GM21526 (cell line): ENCODE measurements around the gene SMTNL2.

ENCODE experiments used
- ATAC-seq: cut with Tn5 transposase; IDR thresholded peaks from one replicate; pipeline ENCODE4 v1.9.1; 2021; ENCODE audit warnings: moderate library complexity; ENCODE audit not compliant: unreplicated experiment, low FRiP score

SMTNL2 gene

GRCh38 chr17:4544951-4545216 lies 39.4 kb upstream of the SMTNL2 start:
- ATAC-seq, result no peak

- ATAC-seq, result no peak
Observed at GRCh38 chr17:4545217-4545951, 38.9 kb upstream of the SMTNL2 start.

- no peak for ATAC-seq
Observed at GRCh38 chr17:4547118-4547906, 37.0 kb upstream of the SMTNL2 start.

DNA sequence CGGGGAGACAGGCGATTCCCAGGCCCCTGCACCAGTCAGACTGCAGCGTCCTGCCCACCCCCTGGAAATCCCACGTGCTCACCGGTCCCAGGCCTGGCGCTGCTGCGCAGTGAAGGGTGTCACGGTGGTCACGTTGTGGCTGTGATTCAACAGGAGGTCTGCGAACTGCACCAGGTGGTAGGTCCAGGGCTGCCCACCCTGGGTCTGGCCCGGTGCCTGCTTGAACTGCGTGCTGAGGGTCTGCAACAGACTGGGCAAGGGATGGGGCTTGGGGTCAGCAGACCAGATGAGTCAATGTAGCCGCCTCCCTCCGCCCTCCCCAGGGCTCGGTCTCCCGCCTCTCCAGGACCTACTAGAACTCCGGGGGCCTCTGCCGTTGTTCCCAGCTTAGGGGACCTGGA lies 36.3 kb upstream of the SMTNL2 start:
- ATAC-seq, result no peak

GRCh38 chr17:4548721-4549531 lies 35.4 kb upstream of the SMTNL2 start:
- ATAC-seq, result no peak

GRCh38 chr17:4549781-4550533 lies 34.4 kb upstream of the SMTNL2 start:
- no peak for ATAC-seq

DNA sequence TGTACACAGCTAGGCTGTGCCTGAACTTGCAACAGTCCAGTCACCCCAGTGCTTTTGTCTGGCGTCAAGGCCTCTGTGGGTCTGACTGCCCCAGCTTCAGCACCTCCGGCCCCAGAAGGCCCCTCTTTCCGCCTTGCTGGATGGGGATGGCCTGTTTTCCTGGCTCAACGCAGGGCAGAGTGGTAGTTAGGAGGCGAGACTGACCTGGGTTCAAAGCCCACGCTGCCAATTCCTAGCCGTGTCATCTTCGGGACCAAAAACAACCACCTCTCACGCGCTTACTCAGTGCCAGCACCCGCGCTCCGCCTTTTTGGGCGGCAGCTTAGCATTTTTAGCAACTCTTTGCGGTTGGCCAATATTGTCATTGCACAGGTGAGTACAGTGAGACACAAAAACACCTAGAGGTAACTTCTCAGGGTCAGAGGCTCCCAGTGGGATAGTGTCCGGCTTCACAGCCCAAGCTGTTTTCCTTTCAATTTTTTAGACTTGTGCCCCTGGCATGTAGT lies 33.7 kb upstream of the SMTNL2 start:
- no peak for ATAC-seq

DNA sequence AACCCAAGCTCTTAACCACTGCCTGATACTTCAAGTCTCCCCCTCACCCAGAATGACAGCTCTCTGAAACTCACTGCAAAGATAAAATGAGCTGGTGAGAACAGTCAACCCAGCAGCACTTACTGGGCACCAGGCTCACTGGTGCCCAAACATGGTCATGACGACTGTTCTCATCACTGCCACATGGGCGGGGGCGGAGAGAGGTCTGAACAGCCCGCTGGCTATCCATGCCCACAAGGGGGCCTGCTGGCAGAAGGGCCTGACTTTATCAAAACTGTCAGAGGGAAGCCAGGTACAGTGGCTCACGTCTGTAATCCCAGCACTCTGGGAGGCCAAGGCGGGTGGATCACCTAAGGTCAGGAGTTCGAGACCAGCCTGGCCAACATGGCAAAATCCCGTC lies 33.2 kb upstream of the SMTNL2 start:
- no peak for ATAC-seq

DNA sequence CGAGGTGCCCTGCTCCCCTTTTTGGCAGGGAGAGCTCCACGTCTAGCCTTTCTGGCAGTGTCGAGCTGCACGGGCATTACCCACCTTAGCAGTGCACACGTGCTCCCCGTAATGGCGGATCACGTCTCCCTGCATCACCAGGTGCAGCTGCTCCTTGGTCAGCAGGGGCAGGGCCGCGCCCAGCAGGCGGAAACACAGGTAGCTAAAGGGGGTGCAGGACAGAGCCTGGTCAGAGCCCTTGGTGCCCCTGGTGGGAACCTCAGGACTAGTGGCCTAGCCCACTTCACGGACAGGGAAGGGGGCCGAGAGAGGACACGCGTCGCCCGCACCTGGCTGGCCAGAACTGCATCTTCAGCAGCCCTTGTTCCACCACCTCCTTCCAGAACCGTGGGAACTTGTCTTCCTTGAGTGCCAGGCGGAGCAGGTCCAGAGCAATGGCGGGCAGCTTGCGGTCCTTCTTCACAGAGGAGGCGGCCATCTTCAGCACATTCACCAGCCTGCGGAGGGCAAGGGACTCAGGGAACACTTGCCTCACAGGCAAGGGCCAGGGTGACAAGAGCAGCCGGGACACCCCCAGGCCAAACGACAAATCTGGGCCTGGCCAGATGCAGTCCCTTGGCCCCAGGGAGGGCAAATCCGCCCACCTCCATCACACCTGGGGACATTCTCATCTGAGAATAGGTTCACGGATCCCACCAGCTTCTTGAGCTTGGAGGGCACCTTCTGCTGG lies 32.4 kb upstream of the SMTNL2 start:
- ATAC-seq, result no peak

GRCh38 chr17:4553669-4554068 lies 30.7 kb upstream of the SMTNL2 start:
- ATAC-seq, result no peak

GRCh38 chr17:4554441-4554996 lies 29.8 kb upstream of the SMTNL2 start:
- ATAC-seq, result no peak

DNA sequence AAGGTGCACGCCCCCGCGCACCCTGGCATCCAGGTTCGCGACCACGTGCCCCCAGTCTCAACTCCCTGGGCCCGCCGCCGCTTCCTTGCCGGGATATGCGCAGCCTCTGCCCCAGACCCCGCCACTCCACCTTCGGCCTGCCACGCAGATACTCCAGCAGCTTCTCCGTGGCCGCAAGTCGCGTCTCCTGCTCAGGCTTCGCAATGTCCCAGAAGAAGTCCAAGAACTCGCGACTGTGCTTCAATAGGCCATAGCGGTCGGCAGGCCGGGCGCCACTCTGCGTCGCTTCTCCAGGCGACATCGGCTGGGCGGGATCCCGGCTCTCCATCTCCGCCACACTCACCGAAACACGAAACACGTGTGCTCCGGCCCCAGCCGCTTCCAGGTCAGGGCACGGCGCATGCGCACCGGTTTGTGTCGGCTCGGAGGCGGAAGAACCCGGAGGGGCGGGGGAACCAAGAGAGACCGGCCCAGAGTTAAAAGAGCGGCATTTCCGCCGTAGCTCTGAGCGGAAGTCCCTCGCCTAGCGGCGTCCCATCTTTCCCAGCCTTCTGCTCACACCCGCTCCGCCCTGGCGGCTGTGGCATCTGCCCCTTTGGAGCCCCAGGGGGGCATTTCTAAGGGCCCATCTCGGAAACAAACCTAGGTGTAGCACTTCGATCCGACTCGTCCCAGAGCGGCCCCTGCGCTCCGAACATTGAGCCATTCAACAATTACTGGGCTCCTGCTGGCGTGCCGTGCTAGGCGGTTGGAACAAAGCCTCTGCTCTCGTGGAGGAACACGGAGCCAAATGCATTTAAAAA lies 29.1 kb upstream of the SMTNL2 start, which contains the start of gene MYBBP1A:
Gene MYBBP1A, minus strand, starts transcription at position 388 of the 803 bp plus-strand sequence. Its CDS starts 60 bp downstream, at position 328.
- peak; percentile 75 for ATAC-seq

GRCh38 chr17:4555873-4556759 lies 28.2 kb upstream of the SMTNL2 start:
- no peak for ATAC-seq

GRCh38 chr17:4556996-4557395 lies 27.3 kb upstream of the SMTNL2 start:
- ATAC-seq, result no peak

GRCh38 chr17:4557626-4558346 lies 26.5 kb upstream of the SMTNL2 start:
- ATAC-seq, result no peak

GRCh38 chr17:4558347-4558971 lies 25.9 kb upstream of the SMTNL2 start:
- ATAC-seq, result no peak
